A673 (cell line): ENCODE results near the gene TMCC1. TPM values are rescaled to one million over a fixed set of nuclear protein-coding genes. Genes with fewer than 3 reads are reported as not detected.

Experiments
- BruUV-seq: library from RNA; stranded (reverse); fragments of 400-500 nt; replicated peaks from 2 replicates; lab custom pipeline; 2021; lab: Mats Ljungman, UMichigan
- CTCF ChIA-PET: fragments of 300-600 bp; sonication (Branson Sonifier 250); formaldehyde crosslinking; loops from one replicate; lab custom pipeline; 2022; ENCODE audit warnings: antibody characterized with exemption; lab: Charles Lee
- POLR2A ChIA-PET: fragments of 300-600 bp; sonication (Branson Sonifier 250); formaldehyde crosslinking; loops from one replicate; lab custom pipeline; 2022; ENCODE audit warnings: antibody characterized with exemption; ENCODE audit not compliant: low non-redundant PET; lab: Charles Lee
- DNase-seq: peaks from one replicate; pipeline ENCODE4 v3.0.0-alpha.2; 2015; ENCODE audit warnings: low spot score
- H3K27ac ChIP-seq: fragments of 200-600 bp; sonication (generic); 2 replicates; pipeline ENCODE4 v1.5.1; 2016; ENCODE audit warnings: mixed run types, low read depth, mild to moderate bottlenecking, mixed read lengths, antibody characterized with exemption, low read length; ENCODE audit not compliant: poor library complexity, severe bottlenecking
- H3K27me3 ChIP-seq: fragments of 200-600 bp; sonication (generic); replicated peaks from 2 replicates; pipeline ENCODE4 v1.6.1; 2017; ENCODE audit warnings: mixed run types, low read depth, mild to moderate bottlenecking, mixed read lengths, antibody characterized with exemption, low read length; ENCODE audit not compliant: insufficient read depth, poor library complexity
- H3K36me3 ChIP-seq: fragments of 200-600 bp; sonication (generic); 2 replicates; pipeline ENCODE4 v1.6.1; 2016; ENCODE audit warnings: mixed run types, mild to moderate bottlenecking, mixed read lengths, antibody characterized with exemption, low read length; ENCODE audit not compliant: insufficient read depth, poor library complexity, severe bottlenecking
- H3K4me1 ChIP-seq: fragments of 200-600 bp; sonication (generic); 2 replicates; pipeline ENCODE4 v1.6.1; 2017; ENCODE audit warnings: mixed run types, mild to moderate bottlenecking, mixed read lengths, antibody characterized with exemption, low read length; ENCODE audit not compliant: insufficient read depth, poor library complexity, severe bottlenecking
- H3K4me3 ChIP-seq: fragments of 200-600 bp; sonication (generic); 2 replicates; pipeline ENCODE4 v1.5.1; 2016; ENCODE audit warnings: low read depth, mixed run types, mild to moderate bottlenecking, mixed read lengths, low read length; ENCODE audit not compliant: poor library complexity, severe bottlenecking
- H3K9me3 ChIP-seq: fragments of 200-600 bp; sonication (generic); 2 replicates; pipeline ENCODE4 v1.6.1; 2016; ENCODE audit warnings: mixed run types, low read depth, mild to moderate bottlenecking, mixed read lengths, antibody characterized with exemption, low read length; ENCODE audit not compliant: poor library complexity, severe bottlenecking
- EZH2 ChIP-seq: fragments of 200-600 bp; sonication (generic); IDR thresholded peaks from 2 replicates; pipeline ENCODE4 v1.6.1; 2017; ENCODE audit warnings: borderline replicate concordance, low read depth, mild to moderate bottlenecking, mixed read lengths, antibody characterized with exemption, low read length; ENCODE audit not compliant: poor library complexity, severe bottlenecking
- intact Hi-C: fragments of 100-400 bp; cut with micrococcal nuclease; formaldehyde crosslinking; loops from one replicate; pipeline ENCODE4 v1.10.0; 2022; ENCODE audit not compliant: unreplicated experiment
- total RNA-seq: library from RNA; stranded (reverse); gene quantifications from 2 replicates; pipeline ENCODE4 v1.2.3, GENCODE V29; 2021
- TF ChIP-seq, protein P1 (sequence below): fragments of 300-800, 200-600 bp; sonication (generic); conservative IDR thresholded peaks from 2 replicates; pipeline ENCODE4 v1.5.1; 2017; ENCODE audit warnings: low read depth, mild to moderate bottlenecking, antibody characterized with exemption, low read length, moderate library complexity, mixed read lengths

Gene TMCC1
- total RNA-seq, 1 experiment from 2014 or later: 29.4 TPM

DNA sequence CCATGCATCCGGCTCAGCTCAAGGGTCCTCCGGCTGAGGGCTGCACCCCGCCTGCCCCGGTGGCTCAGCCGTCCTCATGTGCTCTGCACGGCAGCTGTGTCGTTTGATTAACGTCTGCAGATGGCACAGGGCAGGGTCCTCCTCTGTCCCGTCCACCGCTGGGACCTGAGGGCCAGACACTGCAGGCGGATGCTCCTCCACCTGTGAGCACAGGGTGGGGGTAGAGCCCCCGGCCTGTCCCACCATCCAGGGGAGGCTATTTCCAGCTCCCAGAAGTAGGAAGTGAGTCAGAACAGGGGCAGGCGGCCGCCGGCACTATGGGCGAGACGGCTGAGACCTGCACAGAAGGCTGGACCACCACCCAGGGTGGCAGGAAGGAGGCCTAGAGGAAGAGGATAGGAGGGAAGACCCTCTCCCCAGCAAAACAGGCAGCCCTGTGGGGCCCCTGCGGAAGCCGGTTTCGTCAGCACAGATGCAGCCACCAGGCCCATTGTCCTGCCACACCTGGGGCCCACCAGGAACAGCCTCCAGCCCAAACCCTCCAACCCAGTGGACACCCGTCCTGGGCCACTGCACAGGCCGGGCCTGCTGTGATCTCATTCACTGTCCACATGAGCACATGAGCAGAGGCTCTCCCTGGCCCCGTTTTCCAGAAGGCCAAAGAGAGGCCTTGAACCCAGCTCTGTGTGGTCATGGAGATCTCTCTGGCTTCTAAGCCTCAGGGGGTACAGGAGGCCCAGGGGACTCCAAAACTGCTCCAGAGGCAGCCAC is 274.4 kb downstream of the TMCC1 start:
- Histone ChIP-seq H3K9me3 (no peaks in the 10 kb centered on the region), H3K36me3 (no peaks in the 10 kb centered on the region), H3K27ac (no peak overlapping the region), H3K4me1 (no peaks in the 10 kb centered on the region), H3K4me3 (no peak overlapping the region), H3K27me3 (no peaks in the 10 kb centered on the region)
- TF ChIP-seq, protein P1, sequence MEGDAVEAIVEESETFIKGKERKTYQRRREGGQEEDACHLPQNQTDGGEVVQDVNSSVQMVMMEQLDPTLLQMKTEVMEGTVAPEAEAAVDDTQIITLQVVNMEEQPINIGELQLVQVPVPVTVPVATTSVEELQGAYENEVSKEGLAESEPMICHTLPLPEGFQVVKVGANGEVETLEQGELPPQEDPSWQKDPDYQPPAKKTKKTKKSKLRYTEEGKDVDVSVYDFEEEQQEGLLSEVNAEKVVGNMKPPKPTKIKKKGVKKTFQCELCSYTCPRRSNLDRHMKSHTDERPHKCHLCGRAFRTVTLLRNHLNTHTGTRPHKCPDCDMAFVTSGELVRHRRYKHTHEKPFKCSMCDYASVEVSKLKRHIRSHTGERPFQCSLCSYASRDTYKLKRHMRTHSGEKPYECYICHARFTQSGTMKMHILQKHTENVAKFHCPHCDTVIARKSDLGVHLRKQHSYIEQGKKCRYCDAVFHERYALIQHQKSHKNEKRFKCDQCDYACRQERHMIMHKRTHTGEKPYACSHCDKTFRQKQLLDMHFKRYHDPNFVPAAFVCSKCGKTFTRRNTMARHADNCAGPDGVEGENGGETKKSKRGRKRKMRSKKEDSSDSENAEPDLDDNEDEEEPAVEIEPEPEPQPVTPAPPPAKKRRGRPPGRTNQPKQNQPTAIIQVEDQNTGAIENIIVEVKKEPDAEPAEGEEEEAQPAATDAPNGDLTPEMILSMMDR: no peak
- TF ChIP-seq EZH2: no peak
- ChIA-PET POLR2A (no interaction called here), CTCF (interaction anchor here (0.7 kb wide), 1 partner anchor 27 kb away, joined by 3 read pairs; no protein-coding TSS in a partner anchor)
- intact Hi-C loops: no loop called here
- no peak for DNase-seq
- no TSS peak for BruUV-seq

GRCh38 chr3:129618186-129618820 is 275.2 kb downstream of the TMCC1 start:
- intact Hi-C loops: no loop called here
- no peaks in the 10 kb centered on the region for H3K27me3 ChIP-seq
- H3K9me3 ChIP-seq: no peaks in the 10 kb centered on the region
- TF ChIP-seq EZH2: no peak
- TF ChIP-seq, protein P1: no peak
- no peaks in the 10 kb centered on the region for H3K4me1 ChIP-seq
- H3K27ac ChIP-seq: no peak overlapping the region
- POLR2A ChIA-PET: no interaction called here
- H3K36me3 ChIP-seq: no peaks in the 10 kb centered on the region
- CTCF ChIA-PET: no interaction called here
- no peak for DNase-seq
- no peak overlapping the region for H3K4me3 ChIP-seq
- BruUV-seq: no TSS peak

DNA sequence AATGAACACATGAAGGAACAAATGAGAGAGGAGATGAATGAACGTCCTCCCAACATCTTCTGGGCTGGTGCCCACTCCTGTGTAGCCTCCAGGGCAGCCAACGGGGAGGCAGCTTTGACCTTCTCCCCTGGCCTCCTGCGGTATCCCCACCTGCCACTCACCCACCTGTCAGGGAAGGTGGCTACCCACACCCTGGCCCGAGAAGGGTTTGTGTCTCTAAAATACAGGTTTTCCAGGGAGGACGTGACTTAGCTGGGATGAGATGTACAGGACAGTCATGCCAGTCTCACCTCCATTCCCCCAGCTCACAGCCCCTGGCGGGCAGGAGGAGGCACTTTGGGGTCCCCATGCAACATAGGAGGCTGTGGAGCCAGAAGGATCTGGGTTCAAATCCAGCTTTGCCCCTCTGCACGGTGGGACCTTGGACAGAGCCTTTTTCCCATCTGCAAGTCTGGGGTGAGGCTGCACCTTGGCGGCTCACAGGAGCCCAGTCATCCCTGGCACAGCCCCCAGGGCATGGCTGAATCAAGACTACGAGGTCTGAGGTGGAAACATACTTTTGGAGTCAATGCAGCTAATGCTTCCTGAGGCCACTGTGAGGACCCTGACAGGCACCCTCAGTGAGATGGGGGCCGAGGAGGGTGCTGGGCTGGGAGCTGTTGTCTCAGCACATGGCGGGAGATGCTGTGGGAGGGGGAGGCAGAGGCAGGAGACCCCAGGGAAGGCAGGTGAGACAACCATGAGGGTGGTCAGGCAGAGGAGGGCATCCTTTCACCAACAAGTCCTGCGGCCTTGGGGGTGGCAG is 275.9 kb downstream of the TMCC1 start:
- H3K9me3 ChIP-seq: no peaks in the 10 kb centered on the region
- intact Hi-C loops: no loop called here
- BruUV-seq: no TSS peak
- TF ChIP-seq, protein P1: no peak
- no peak for TF ChIP-seq EZH2
- H3K4me3 ChIP-seq: no peak overlapping the region
- no peak overlapping the region for H3K27ac ChIP-seq
- no peaks in the 10 kb centered on the region for H3K36me3 ChIP-seq
- H3K4me1 ChIP-seq: no peaks in the 10 kb centered on the region
- no peak for DNase-seq
- no peaks in the 10 kb centered on the region for H3K27me3 ChIP-seq
- CTCF ChIA-PET: no interaction called here
- POLR2A ChIA-PET: no interaction called here
